HG02973 (cell line): Measurements from ENCODE around the gene RBPMS2.
"Not testable (repeated sequence)": the region's sequence is repeated elsewhere in the genome, so short reads cannot be mapped to it uniquely, and the experiment has no call there.

Source experiments
- ATAC-seq: cut with Tn5 transposase; IDR thresholded peaks from one replicate; pipeline ENCODE4 v1.9.1; 2021; ENCODE audit warnings: moderate library complexity; ENCODE audit not compliant: unreplicated experiment

RBPMS2 gene

DNA sequence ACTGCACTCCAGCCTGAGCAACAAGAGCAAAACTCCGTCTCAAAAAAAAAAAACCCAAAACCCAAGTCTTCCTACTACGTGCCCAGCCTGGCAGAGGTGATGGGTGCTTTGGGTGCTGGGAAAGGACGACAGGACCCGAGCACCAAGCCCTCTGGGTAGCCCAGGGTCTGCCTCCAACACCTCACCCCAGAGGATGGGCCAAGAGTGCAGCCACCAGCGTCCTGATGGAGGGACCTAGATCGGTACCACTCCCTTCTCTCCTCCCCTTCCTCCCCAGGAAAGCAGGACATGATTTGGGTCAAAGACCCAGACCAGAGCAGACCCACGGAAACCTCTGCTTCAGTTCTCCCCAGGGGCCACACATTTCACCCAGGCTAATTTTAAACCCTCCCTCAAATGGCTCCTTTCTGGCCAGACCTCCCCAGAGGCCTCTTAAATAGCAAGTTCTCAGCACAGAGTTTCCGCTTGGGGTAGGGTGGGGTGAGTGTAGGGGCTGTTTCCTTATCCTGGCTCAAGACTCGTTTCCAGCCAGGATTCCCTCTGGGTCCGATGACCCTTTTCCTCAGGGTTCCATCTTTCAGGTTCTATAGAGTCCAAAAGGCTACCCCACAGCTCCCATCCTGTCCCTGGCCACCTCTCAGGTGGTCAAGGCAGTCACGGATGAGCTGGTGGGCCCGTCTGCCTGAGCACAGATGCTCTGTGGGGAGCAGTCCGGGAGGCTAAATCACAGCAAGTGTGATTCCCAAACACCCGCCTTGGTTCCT, 20.5 kb downstream of the RBPMS2 start:
- peak; percentile 57 for ATAC-seq

DNA sequence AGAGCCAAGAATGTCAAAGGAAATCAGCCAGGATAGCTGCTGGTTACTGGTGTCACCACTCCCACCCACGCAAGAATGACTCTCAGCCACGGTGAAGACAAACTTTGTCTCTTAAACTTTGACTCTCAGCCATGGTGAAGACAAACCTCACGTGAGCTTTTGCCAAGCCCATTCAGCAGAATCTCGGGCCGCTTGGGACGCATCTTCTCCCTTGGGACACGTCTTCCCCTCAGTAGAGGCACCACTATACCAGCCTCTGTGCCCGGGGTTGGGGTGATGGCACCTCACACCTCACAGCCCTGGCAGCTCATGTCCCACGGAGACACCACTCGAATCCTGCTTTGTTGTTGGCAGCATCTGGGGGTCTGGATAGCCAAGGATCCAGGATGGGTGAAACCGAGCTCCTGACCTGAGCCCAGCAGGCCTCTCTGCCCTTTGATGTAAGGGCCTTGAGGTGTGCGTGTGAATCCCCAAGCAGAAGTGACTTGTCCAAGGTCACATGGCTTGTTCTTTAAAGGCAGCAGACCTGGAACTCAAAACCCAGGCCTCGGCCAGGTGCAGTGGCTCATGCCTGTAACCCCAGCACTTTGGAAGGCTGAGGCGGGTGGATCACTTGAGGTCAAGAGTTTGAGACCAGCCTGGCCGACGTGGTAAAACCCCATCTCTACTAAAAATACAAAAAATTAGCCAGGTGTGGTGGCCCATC, 21.8 kb downstream of the RBPMS2 start:
- no peak for ATAC-seq

DNA sequence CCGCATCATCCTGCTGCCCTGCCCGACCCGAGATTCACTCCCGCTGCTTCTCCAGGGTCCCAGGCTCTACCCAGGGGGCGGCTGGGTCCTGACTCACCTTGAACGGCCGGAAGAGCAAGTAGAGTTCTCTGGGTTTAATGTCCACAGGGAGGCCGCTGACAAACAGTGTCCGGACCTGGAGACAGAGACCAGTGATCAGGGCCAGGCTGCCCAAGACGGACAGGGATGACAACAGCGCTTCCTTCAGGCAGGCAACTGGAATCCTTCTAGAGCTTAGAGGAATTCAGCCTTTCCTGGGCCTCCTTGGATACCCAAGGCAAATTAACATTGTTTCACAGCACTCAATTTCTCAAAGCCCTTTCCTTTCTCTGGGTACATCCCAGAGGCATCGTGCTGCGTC, 23.9 kb downstream of the RBPMS2 start:
- no peak for ATAC-seq

DNA sequence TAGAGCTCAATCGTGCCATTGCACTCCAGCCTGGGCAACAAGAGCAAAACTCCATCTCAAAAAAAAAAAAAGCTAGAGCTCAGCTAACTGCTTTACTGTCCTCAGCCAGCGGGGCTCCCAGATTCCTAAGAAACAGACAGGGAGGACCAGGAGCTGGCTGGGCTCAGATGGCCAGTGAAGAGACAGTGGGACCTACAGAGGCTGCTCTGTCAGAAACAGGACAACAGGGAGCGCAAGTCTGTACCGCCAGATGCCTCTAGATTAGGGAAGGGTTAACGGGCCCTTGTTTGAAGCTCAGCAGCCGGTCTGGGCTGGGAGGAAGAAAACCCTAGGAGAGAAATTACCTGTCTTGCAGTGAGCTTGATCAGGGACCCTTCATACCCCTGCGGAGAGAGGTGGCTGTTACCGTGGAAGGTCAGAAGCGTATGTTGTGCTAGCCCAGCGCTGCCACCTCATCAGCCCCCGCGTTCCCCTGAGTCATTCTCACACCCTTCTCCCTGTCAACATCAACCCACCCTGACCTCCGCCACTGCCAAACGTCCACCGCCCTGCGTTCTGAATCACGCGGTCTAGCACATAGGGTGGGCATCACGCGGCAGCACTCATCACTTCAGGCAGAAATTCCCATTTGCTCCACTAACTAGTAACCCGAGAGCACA, 25.3 kb downstream of the RBPMS2 start:
- no peak for ATAC-seq

DNA sequence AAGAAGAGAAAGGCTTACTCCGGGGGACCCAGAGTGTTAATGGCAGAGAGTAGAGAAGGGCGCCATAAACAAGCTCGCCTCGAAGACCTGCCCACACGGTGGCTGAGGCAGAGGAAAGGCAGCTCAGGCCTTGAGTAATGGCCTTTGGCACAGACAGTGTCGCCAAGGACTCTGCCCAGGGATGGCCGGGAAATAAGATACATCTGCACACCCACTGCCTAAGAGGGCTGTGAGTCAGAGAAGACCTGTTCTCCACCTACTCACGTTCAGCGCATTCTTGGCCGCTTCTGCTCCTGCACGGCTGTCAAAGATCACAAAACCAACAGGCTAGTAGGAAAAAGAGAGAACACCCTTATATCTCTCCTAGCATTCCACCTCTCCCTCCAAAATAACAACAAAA, 26.2 kb downstream of the RBPMS2 start:
- no peak for ATAC-seq

DNA sequence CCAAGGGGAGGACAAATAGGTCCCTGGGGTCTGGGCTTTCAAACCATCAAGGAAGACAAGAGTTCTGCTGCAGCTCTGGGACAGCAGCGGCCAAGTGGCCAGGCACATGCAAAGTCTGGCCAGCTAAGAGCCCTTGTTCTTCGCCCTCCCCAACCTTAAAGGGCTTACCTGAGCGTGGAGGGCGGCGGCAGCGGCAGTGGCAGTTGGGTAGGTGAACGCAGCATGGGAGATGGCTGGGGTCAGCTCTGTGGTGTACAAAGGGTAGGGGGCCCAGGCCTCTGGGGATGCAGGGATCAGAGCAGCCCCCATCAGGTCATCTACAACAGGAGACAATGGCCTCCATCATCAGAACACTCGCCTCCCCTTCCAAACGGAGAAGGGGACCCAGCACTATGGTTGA, 27.1 kb downstream of the RBPMS2 start:
- ATAC-seq, result no peak

DNA sequence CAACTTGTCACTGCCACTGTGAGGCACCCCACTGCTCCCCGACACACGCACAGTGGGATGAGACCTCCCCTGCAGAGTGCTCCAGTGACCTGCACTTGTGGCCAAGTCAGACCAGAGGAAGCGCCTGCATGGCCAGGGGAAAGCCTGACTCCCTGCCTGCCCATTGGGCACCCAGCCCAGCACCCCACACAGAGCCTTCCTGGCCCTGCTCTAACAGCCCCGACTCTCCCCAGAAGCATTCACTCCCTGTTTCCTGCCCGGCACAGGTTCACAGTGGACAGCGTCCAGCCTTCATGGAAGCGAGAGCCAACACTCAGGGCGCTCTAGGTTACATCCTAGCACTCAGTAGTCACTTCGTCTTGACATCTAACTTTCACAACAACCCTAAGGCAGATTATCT, 27.8 kb downstream of the RBPMS2 start:
- ATAC-seq, result no peak

DNA sequence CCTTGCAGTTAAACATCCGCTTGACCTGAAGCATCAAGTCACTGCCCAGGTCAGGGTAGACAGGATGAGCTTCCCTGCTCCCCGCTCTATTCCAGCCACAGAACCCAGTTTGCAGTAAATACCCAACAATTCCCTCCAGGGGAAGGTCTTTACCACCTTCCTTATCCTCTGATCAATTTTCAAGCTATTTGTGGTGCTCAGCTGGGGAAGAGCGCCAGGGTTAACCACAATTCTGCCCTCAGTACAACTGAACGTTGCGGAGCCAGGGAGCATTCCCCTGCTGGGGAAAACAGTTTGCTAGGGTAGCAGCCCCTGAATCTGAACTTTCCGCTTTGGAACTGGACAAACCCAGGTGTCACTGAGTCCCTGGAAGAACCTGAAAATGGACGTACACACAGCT, 28.5 kb downstream of the RBPMS2 start:
- no peak for ATAC-seq

DNA sequence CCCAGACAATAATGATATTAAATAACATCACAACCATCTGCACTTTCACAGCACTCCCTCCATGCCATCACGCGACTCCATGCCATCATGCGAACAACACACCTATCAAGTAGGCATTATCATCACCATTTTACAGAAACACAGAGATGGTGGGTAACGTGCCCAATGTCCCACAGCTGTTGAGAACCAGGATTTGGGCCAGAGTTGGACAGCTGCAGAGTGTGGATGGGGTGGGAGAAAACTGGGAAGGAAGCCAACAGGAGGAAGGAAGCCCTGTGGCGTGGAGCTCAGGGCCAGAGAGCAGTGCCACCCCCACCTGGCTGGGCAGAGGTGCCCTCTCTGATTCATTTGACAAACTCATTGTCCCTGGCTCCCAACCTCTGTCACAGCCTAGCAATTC, 29.0 kb downstream of the RBPMS2 start:
- no peak for ATAC-seq

DNA sequence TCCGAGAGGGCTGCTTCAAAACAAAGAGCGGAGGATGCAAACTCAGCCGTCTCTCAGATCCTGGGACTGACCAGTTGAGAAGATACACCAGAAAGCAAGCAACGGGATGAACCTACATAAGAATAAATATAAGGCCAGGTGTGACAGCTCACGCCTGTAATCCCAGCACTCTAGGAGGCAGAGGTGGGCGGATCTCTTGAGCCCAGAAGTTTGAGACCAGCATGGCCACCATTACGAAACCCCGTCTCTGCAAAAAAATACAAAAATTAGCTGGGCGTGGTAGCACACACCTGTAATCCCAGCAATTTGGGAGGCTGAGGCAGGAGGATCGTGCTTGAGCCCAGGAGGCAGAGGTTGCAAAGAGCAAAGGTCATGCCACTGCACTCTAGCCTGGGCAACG, 31.7 kb downstream of the RBPMS2 start:
- no peak for ATAC-seq

DNA sequence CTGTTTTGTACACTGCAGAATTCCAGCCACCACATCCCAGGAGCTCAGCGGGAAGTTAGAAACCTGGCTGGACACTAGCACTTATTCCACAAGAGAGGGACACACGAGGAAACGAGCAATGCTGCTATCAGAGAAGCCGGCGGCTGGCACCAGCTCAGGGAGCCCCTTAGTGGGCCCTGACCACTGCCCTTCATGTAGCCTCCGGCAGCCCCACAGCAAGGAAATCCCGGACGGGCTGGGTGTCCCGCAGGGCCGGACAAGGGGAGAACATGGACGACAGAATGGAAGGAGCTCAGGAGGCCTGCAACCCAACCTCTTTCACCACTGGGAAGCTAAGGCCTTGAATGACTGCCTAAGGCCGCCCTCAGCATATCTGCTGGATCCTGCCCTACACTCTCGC, 32.5 kb downstream of the RBPMS2 start:
- ATAC-seq, result no peak

DNA sequence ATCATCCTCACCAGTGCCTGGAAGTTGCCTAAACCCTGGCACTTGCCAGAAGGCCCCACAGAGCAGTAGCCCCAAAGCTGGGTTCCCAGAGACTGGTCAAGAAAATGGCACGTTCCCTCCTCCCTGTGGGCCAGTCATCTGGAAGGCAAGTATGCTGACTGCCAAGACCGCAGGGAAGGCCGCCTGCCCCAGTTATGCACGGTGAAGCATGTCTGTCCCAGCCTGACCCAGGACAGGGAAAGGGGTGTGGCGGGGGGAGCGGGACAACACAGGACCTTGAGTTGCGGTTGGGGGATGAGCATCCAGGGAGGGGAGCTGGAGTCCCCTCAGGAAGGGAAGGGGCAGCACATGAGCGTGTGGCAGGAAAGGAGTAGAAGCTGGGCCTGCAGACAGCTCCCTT, 33.0 kb downstream of the RBPMS2 start:
- ATAC-seq, result no peak

DNA sequence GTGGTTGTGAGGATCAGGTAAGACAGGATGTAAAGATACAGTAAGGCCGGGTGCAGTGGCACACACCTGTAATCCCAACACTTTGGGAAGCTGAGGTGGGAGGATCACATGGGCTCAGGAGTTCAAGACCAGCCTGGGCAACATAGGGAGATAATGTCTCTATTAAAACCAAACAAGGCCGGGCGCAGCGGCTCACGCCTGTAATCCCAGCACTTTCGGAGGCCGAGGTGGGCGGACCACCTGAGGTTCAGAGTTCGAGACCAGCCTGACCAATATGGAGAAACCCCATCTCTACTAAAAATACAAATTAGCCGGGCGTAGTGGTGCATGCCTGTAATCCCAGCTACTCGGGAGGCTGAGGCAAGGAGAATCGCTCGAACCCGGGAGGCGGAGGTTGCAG, 33.7 kb downstream of the RBPMS2 start:
- not testable (repeated sequence) for ATAC-seq

DNA sequence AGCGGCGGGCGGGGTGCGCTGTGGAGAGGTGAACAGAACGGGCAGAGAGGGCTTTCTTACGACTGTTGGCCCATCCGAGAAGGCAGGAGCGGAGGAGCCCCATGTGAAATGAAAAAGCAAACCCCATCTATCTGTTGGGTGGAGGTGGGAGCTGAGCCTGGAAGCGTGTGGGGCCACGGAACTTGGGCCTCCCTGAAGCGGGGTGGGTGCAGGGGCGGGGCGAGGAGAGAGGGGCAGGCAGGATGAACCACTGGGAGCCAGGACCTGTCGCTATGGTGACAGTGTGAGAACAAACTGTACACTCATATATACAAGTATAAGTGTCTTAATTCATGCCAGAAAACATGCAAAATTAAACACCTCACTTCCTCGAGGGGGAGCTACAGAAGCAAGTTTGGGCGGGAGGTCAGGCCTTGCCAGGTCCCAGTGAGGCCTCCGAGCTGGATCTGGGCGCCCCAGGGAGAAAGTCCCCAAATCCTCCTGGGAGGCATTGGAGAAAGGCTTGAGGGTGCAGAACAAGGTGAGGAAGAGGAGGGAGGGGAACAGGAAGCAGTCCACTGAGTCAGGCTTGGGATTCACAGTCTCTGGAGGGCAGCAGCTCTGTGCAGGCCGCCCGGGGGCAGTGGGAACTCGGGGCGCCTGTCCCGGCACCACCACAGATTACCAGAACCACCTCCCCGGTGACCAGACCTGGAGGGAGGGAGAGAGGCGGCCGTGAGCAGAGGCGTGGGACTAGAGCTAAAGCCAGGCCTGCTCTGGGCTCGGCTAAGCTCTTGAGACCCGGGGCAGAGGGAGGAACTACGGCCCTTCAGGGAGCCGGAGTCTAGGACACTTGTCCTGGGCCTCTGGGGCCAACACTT, 34.8 kb downstream of the RBPMS2 start:
- no peak for ATAC-seq

DNA sequence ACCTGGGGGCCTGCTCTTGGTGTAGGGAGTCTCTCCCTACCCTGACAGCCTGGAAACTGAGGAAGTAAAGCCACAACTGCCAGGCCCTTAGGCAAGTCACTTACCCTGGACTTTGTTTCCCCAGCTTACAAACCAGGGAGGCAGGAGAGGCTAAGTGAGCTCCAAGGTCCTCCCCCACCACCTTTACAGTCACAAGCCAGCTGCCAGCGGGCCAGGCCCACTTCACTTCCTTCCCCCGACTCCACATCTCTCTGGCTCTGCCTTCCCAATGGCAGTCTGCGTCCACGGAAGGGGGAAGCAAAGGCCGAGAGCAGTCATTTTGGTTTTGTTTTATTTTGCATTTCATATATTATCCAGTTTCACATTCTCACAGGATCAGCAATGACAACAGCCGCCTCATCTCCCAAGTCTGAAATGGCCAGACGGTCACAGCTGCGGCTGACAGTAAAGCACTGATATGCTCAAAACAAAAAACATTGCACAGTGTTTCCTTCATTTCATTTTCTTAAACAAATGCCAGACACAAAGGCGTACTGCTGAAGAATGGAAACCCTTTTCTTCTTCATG, 35.7 kb downstream of the RBPMS2 start:
- no peak for ATAC-seq

DNA sequence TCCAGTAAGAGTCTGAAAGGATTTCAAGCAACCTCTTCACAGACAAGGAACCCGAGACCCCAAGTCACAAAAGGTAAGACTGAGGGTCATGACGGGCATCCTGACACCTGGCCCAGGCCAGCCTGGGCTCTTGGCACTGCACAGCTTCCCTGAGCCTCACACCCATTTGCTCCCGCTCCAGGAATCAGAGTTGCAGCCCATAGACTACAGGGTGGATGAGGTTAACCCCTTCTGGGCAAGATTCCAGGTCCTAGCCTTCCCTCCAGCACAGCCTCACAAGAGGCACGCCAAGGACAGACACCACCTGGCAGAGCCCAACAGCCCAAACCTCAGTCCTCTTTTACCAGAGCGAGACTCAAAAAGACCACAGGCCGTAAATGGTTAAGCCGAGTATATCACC, 36.2 kb downstream of the RBPMS2 start:
- no peak for ATAC-seq

DNA sequence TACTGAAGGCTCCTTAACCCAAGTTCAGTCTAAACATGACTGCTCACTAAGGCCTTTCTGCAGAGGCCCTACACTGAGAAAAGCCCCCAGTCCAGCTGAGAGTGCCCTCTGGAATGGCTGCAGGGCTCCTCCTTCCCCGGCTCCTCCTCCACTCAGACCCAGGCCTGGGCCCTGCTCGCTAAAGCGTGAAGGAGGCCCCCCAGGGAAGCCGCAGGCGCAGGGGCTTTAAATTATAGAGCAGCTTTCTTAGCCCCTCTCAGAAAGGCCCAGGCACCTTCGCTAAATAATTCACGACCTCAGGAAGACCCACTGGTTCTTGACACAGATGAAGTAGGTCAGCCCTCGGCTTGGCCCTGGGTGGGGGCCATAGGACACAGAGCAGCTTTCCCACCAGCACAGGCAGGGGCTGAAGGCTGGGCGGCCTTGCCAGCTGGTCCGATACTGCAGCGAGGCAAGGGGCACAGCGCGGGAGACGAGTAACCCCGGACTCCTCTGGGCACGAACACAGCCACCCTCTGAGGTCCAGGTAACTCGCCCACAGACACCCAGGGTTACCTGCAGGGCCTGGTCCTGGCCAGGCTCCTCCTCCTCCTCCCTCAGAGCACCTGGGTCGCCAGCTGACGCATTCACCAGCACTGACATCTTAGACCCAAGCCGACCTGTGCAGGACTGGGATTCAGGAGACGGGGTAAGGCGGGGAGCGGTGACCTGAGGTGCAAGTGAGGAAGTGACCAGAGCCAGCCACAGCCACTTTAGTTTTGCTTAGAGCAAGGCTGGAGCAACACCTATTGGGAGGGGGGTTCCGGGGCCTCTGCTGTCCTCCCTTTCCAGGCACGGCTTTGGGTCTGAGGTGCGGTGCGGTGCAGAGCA, 36.9 kb downstream of the RBPMS2 start:
- no peak for ATAC-seq

DNA sequence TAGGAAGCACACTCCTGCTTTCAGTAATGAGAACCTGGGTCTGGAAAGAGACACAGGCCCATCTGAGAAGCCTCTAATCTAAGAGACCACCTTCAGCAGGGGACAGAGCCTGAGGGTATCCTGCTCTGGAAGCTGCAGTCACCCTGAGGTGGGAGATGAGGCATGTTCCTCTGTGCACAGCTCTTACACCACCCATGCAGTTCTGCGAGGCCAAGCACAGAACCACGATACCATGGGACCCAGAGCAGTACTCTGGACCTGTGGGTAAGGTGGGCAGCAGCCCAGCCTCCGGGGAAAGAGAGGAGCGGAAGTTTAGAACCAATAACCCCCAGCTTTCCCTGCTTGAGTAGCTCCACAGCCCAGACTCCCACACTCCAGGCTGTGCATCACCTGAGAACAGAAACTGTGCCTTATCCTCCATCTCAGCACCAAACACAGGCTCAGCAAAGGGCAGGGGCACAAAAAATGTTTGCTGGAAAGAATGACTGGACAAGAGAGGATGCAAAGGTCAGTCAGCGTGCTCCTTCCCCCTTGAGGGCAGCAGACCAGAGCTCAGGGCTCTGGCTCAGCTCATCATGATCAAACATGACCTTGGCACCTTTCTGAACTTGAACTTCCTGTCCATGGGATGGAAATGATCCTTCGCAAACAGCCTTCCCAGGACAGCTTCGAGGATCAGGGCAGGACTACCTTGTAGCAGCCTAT, 43.1 kb downstream of the RBPMS2 start:
- no peak for ATAC-seq

DNA sequence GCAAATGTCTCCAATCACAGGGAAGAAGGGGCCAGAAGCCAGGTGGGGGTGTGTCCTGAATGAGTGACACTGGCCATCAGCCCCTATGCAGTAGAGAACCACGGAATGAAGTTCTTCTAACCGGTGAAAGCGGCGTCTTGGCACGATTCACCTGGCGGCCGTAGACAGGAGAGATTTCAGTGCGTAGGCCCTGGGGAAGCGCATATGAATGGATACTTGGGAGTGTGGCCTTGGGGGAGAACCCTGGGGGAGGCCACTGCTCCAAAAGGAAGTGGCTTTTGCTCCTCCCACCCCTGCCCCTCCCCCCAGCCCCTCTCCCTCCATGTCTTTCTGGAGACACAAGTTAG, 43.6 kb downstream of the RBPMS2 start:
- ATAC-seq, result no peak
